Subcutaneous adipose tissue (tissue), 4 donors: ENCODE results near the gene SNED1. TPM values are rescaled to one million over a fixed set of nuclear protein-coding genes. Genes with fewer than 3 reads are reported as not detected.

ENCODE experiments used
- total RNA-seq, 4 donors: library from RNA; depleted of rRNA; stranded (reverse); fragments of >200 nt; gene quantifications; one replicate each; pipeline ENCODE4 v1.1.0, GENCODE V29; 2016
- TF ChIP-seq, protein P1 (sequence below): fragments of 450-650 bp; IDR thresholded peaks from one replicate; pipeline ENCODE4 v1.5.1; 2016; ENCODE audit warnings: low read depth, mild to moderate bottlenecking, control low read depth, antibody characterized with exemption, moderate library complexity

Gene SNED1
- total RNA-seq, 4 donors from 2014 or later, result 34.9 to 83.3 (median 39.7) TPM

DNA sequence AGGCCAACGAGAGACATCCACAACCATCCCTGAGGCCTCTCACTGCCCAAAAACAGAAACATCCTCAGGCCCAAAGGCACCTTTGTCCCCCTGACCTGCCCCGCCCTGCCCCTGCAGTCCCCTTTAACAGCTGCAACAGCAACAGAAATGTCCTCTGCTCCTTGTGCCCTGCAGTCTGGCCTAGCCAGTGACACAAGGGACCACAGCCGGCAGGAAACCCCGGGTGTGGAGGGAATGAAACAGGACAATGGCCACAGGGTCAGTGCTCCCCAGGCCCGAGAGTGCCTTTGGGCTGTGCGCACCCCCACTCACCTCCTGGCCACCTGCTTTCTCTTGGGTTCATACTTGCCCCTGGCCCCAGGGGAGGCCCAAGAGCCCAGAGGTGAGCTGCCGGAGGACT, 35.6 kb downstream of the SNED1 start:
- TF ChIP-seq, protein P1, sequence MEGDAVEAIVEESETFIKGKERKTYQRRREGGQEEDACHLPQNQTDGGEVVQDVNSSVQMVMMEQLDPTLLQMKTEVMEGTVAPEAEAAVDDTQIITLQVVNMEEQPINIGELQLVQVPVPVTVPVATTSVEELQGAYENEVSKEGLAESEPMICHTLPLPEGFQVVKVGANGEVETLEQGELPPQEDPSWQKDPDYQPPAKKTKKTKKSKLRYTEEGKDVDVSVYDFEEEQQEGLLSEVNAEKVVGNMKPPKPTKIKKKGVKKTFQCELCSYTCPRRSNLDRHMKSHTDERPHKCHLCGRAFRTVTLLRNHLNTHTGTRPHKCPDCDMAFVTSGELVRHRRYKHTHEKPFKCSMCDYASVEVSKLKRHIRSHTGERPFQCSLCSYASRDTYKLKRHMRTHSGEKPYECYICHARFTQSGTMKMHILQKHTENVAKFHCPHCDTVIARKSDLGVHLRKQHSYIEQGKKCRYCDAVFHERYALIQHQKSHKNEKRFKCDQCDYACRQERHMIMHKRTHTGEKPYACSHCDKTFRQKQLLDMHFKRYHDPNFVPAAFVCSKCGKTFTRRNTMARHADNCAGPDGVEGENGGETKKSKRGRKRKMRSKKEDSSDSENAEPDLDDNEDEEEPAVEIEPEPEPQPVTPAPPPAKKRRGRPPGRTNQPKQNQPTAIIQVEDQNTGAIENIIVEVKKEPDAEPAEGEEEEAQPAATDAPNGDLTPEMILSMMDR, result no peak

DNA sequence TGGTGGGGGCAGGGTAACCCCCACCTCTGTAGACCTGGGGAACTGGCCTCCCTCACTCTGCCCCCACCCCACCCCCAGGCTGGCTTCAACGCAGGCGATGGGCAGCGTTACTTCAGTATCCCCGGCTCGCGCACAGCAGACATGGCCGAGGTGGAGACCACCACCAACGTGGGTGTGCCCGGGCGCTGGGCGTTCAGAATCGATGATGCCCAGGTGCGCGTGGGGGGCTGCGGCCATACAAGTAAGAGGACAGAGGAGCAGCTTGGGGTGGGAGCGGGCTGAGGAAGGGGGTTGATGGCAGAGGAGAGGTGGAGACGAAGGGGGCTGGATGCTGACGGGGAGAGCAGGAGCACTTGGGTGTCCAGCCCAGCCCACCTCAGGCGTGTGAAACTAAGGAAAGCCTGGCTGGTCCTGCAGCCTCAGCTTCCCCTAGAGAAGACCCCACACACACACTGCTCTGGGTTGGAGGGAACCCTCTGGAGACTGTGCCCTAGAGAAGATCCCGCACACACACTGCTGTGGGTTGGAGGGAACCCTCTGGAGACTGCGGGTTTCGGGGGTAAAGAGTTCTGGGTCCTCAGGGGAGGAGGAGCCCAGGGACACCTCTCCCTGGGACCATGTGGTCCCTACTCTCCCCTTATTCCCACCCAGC, 36.2 kb downstream of the SNED1 start:
- TF ChIP-seq, protein P1, result no peak

DNA sequence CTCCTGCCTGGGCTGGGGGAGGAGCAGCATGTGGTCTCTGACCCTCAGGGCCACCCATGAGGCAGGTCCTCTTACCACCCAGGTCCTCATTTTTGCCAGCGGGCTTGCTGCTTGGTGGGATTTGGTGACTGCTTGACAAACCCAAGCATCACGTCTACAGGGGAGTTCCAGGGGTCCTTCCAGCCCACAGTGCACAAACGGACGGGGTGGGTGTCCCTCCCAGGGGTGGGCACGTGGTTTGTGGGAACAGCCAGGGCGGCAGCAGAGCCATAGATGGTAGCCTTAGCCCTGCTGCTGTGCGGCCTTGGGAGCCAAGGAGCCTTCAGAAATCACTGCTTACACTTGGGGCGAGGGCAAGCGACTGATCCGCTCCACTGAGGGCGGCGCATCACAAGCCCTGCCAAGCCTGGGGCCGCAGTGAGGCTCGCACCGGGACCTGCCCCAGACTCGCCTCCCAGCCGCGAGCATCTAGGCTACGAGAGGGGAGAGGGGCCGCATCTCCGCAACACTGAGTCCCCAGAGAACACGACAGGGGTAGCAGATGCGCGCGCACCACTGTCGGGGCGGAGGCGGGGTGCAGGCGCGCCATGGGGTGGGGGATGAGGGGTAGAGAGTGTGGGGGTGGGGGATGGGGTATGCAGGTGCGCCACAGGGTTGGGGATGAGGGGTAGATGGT, 36.9 kb downstream of the SNED1 start:
- TF ChIP-seq, protein P1, result no peak

DNA sequence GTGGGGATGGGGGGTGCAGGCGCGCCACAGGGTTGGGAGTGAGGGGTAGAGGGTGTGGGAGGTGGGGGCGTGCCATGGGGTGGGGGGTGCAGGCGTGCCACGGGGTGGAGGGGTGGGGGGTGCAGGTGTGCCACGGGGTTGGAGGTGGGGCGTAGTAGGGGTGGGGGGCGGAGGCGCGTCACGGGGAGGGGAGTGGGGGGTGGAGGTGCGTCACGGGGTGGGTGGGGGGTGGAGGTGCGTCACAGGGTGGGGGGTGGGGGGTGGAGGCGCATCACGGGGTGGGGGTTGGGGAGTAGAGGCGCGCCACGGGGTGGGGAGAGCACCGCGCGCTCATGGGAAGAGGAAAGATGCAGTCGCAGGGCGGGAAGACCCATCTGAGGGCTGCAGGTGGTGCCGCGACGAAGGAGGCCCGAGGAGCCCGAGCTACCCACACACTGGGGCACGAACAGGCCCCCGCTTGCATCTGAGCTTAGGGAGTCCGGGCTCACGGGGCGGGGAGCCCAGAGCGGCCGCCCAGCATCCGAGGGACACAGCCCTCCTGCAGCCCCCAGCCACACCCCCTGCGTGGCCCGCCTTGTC, 37.5 kb downstream of the SNED1 start:
- TF ChIP-seq, protein P1, result no peak

DNA sequence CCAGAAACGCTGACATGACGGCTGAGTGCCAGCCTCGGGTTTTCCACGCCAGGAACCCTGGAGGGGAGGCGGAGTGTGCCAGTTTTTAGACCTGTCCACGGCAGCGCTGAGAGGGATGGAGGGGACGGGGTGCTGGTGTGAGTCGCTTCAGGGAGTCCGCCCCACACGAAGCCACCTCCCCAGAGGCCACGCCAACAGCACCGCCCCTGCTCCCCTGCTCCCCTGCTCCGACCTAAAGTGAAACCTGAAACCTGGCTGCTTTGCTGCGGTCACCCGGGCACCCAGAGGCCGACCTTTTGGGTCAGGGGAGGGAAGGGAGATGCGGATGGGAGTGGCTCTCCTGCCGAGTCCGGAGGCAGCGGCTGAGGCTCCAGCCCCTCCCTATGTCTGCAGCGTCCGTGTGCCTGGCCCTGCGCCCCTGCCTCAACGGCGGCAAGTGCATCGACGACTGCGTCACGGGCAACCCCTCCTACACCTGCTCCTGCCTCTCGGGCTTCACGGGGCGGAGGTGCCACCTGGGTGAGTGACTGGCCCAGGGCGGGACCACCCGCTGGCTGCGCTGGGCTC, 38.1 kb downstream of the SNED1 start:
- TF ChIP-seq, protein P1, result no peak

DNA sequence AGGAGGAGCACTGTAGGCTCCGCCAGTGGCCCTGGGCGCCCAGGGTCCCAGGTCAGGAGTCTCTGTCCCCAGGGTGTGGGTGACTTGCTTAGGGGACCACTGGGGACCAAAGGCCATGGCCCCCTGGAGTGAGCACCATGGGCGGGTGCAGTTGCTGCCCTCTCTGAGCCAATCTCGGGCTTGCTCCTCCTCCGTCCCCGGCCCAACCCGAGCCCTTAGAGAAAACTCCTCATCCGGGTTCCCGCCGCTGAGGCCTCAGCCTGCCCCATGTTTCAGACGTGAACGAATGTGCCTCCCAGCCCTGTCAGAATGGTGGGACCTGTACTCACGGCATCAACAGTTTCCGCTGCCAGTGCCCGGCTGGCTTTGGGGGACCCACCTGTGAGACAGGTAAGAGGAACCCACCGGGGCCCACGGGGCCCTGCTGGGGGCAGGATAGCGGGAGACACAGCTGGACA, 38.6 kb downstream of the SNED1 start:
- TF ChIP-seq, protein P1, result no peak

DNA sequence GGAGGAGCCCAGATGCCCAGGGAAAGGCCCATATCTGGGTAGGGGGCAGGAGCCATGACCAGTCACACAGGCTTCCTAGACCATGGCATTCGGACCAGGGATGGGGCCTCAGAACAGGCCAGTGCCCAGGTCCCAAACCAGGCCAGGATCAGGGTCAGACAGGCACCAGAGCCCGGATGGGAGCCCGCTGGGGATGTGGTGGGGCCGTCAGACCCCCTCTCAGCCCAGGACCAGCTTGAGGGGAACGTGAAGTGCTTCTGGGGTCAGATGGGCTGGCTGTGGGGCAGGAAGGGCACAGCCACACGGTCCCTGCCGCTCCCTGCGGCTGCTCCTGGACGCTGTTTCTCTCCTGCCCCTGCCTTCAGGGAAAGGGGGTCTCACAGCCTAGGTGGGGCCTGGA, 39.1 kb downstream of the SNED1 start:
- TF ChIP-seq, protein P1, result no peak
